Peyer's patch (tissue), 4 donors: ENCODE data around the gene ITGB8. TPM values are rescaled to one million over a fixed set of nuclear protein-coding genes. Genes with fewer than 3 reads are reported as not detected.

Experiments
- DNase-seq, 3 donors: peaks; one replicate each; pipeline ENCODE4 v3.0.0-alpha.2; 2017 to 2019
- H3K27ac ChIP-seq, 4 donors: fragments of 200-600 bp; sonication (generic); one replicate each; pipeline ENCODE4 v1.5.1; 2016 to 2019
- H3K27me3 ChIP-seq, 2 donors: fragments of 200-600 bp; sonication (generic); one replicate each; pipeline ENCODE4 v1.5.1; 2019
- H3K36me3 ChIP-seq, 3 donors: fragments of 200-600 bp; sonication (generic); one replicate each; pipeline ENCODE4 v1.5.1; 2016 to 2019
- H3K4me1 ChIP-seq, 4 donors: fragments of 200-600 bp; sonication (generic); one replicate each; pipeline ENCODE4 v1.5.1; 2016 to 2019
- H3K4me3 ChIP-seq, 4 donors: fragments of 200-600 bp; sonication (generic); 1 replicate in 3 of 4; 2 replicates in 1 of 4; pipeline ENCODE4 v1.5.1; 2016 to 2019; ENCODE audit warnings: mild to moderate bottlenecking in 1 of 4
- H3K9me3 ChIP-seq, 4 donors: fragments of 200-600 bp; sonication (generic); one replicate each; pipeline ENCODE4 v1.5.1; 2016 to 2019; ENCODE audit warnings: mild to moderate bottlenecking in 1 of 4
- CTCF ChIP-seq, 6 experiments: fragments of 450-650 bp in 4 of 6; fragments of 200-600 bp in 2 of 6; sonication (generic) in 1 of 6; IDR thresholded peaks; one replicate each; pipeline ENCODE4 v1.5.1; 2017 to 2019; ENCODE audit warnings: antibody characterized with exemption in 6 of 6, mild to moderate bottlenecking in 3 of 6, moderate library complexity in 1 of 6
- POLR2A ChIP-seq, 2 donors: fragments of 450-650 bp; IDR thresholded peaks; one replicate each; pipeline ENCODE4 v1.5.1; 2017; ENCODE audit warnings: antibody characterized with exemption in 2 of 2, mild to moderate bottlenecking in 2 of 2, moderate library complexity in 2 of 2
- total RNA-seq, 4 donors: library from RNA; depleted of rRNA; stranded (reverse); fragments of >200 nt; gene quantifications; one replicate each; pipeline ENCODE4 v1.1.0, GENCODE V29; 2016

Gene ITGB8
- total RNA-seq, 4 donors from 2014 or later: 20.6 to 45.8 (median 32.7) TPM

GRCh38 chr7:20438694-20439376, 108.1 kb downstream of the ITGB8 start:
- TF ChIP-seq POLR2A (IDR thresholded peaks at IDR 0.05): no peak
- TF ChIP-seq CTCF (IDR thresholded peaks at IDR 0.05): no peak
- H3K36me3 ChIP-seq: no peaks in the 10 kb centered on the region
- H3K27me3 ChIP-seq: no peaks in the 10 kb centered on the region
- H3K9me3 ChIP-seq: no peaks in the 10 kb centered on the region
- no peak overlapping the region for H3K4me3 ChIP-seq
- no peaks in the 10 kb centered on the region for H3K4me1 ChIP-seq
- DNase-seq: no peak
- no peak overlapping the region for H3K27ac ChIP-seq

GRCh38 chr7:20439416-20440185, 108.9 kb downstream of the ITGB8 start:
- H3K27me3 ChIP-seq: no peaks in the 10 kb centered on the region
- no peak for DNase-seq
- no peaks in the 10 kb centered on the region for H3K4me1 ChIP-seq
- no peaks in the 10 kb centered on the region for H3K36me3 ChIP-seq
- H3K9me3 ChIP-seq: no peaks in the 10 kb centered on the region
- no peak overlapping the region for H3K27ac ChIP-seq
- H3K4me3 ChIP-seq: no peak overlapping the region
- TF ChIP-seq CTCF (IDR thresholded peaks at IDR 0.05) (no peak), POLR2A (IDR thresholded peaks at IDR 0.05) (no peak)

- Histone ChIP-seq H3K4me3 (no peak overlapping the region), H3K27ac (no peak overlapping the region), H3K9me3 (peaks cover 0 to 6% (median 0%) of the 10 kb centered on the region in 4 donors), H3K36me3 (no peaks in the 10 kb centered on the region), H3K4me1 (no peaks in the 10 kb centered on the region), H3K27me3 (no peaks in the 10 kb centered on the region)
- DNase-seq: peak in 1 of 3 donors; percentile 61
- TF ChIP-seq CTCF (IDR thresholded peaks at IDR 0.05) (peak in 4 of 6 experiments; percentile 9 to 47 (median 38)), POLR2A (IDR thresholded peaks at IDR 0.05) (no peak)
These were observed 109.9 kb downstream of the ITGB8 start for GRCh38 chr7:20440472-20441105.

GRCh38 chr7:20441346-20441745, 110.6 kb downstream of the ITGB8 start:
- no peaks in the 10 kb centered on the region for H3K27me3 ChIP-seq
- no peak for DNase-seq
- H3K36me3 ChIP-seq: no peaks in the 10 kb centered on the region
- H3K27ac ChIP-seq: no peak overlapping the region
- H3K4me1 ChIP-seq: no peaks in the 10 kb centered on the region
- no peak for TF ChIP-seq CTCF (IDR thresholded peaks at IDR 0.05)
- no peak for TF ChIP-seq POLR2A (IDR thresholded peaks at IDR 0.05)
- no peak overlapping the region for H3K4me3 ChIP-seq
- peaks cover 0 to 6% (median 0%) of the 10 kb centered on the region in 4 donors for H3K9me3 ChIP-seq

GRCh38 chr7:20441991-20442441, 111.3 kb downstream of the ITGB8 start:
- no peaks in the 10 kb centered on the region for H3K4me1 ChIP-seq
- no peaks in the 10 kb centered on the region for H3K36me3 ChIP-seq
- TF ChIP-seq CTCF (IDR thresholded peaks at IDR 0.05) (no peak), POLR2A (IDR thresholded peaks at IDR 0.05) (no peak)
- no peak for DNase-seq
- no peaks in the 10 kb centered on the region for H3K27me3 ChIP-seq
- no peak overlapping the region for H3K27ac ChIP-seq
- peaks cover 0 to 6% (median 0%) of the 10 kb centered on the region in 4 donors for H3K9me3 ChIP-seq
- no peak overlapping the region for H3K4me3 ChIP-seq
